Ovary (tissue), 9 donors: ENCODE data around the gene HSD11B2. TPM values are rescaled to one million over a fixed set of nuclear protein-coding genes. Genes with fewer than 3 reads are reported as not detected.

Source experiments
- DNase-seq, 5 donors: peaks; one replicate each; pipeline ENCODE4 v3.0.0-alpha.2; 2019 to 2020
- H3K27ac ChIP-seq, 2 donors: fragments of 200-600 bp; one replicate each; pipeline versions ENCODE4 v1.5.1 to v1.8.0; 2019 to 2022
- H3K27me3 ChIP-seq: fragments of 200-600 bp; one replicate; pipeline ENCODE4 v1.8.0; 2022
- H3K36me3 ChIP-seq: fragments of 200-600 bp; sonication (generic); one replicate; pipeline ENCODE4 v1.5.1; 2019
- H3K4me1 ChIP-seq: one replicate; pipeline ENCODE4 v1.8.1; 2013; ENCODE audit warnings: mild to moderate bottlenecking, moderate library complexity; ENCODE audit not compliant: insufficient read depth
- H3K4me3 ChIP-seq: fragments of 200-600 bp; sonication (generic); one replicate; pipeline ENCODE4 v1.5.1; 2017
- H3K9me3 ChIP-seq, 2 donors: fragments of 200-600 bp in 1 of 2; sonication (generic) in 1 of 2; one replicate each; pipeline versions ENCODE4 v1.5.1 to v1.8.1; 2013 to 2019; ENCODE audit warnings: mild to moderate bottlenecking in 1 of 2, moderate library complexity in 1 of 2
- EP300 ChIP-seq: sonication (generic); formaldehyde crosslinking; IDR thresholded peaks from one replicate; pipeline ENCODE4 v1.6.1; 2017; ENCODE audit warnings: antibody characterized with exemption
- POLR2A ChIP-seq: fragments of 450-650 bp; IDR thresholded peaks from one replicate; pipeline ENCODE4 v1.6.1; 2017; ENCODE audit warnings: antibody characterized with exemption, mild to moderate bottlenecking, moderate library complexity
- WGBS, 3 donors: extraction: QIAGEN DNeasy Blood & Tissue Kit in 1 of 3; methylation state at CpG; one replicate each; pipeline versions ENCODE4 v1.1.5 to v1.1.7; 2013 to 2017; 5-methylcytosine and 5-hydroxymethylcytosine counted together
- intact Hi-C, 4 donors: fragments of 100-400 bp; cut with DNase I; formaldehyde crosslinking; loops; one replicate each; pipeline versions ENCODE4 v1.11.0 to v1.15.1; 2022 to 2023
- polyA plus RNA-seq, 2 donors: library from polyadenylated mRNA; stranded (reverse); fragments of 200-250 nt in 1 of 2; fragments of 350-450 nt in 1 of 2; fragmentation: Illumina TruSeq in 1 of 2; extraction: RNeasy Lipid Tissue Mini Kit (QIAGEN cat#74804) in 1 of 2; gene quantifications; one replicate each; pipeline ENCODE4 v1.2.3, GENCODE V29; 2013 to 2014
- total RNA-seq, 7 donors: library from RNA; depleted of rRNA in 2 of 7; stranded (reverse); fragments of >200 nt in 2 of 7; fragmentation: NEBNext Ultra II Directional in 3 of 7; extraction: Animal tissue kit (Norgen Biotek cat#: 25700) in 3 of 7; gene quantifications; one replicate each; pipeline versions ENCODE4 v1.1.0 to v1.2.4, GENCODE V29; 2016 to 2023
- TF ChIP-seq, protein P1 (sequence below), 3 donors: fragments of 450-650 bp in 2 of 3; fragments of 200-600 bp in 1 of 3; IDR thresholded peaks; one replicate each; pipeline versions ENCODE4 v1.5.1 to v1.8.0; 2016 to 2022; ENCODE audit warnings: antibody characterized with exemption in 3 of 3, mild to moderate bottlenecking in 1 of 3
- donor health status: DM: no; HTN: no; CAD: no; lungs with moderate emphysema.
- donor health status: DM: no; HTN: no; CAD: no.
- donor health status: Bipolar disorder and iron deficiency.
- donor health status: DM: yes; HTN: yes; CAD: no.
- donor health status: DM: no; HTN: no; CAD: no.
- donor health status: DM: yes; HTN: yes; CAD: no.

HSD11B2 gene
- total and polyA plus RNA-seq, 9 donors = 1.3 to 26.3 (median 15.7) TPM

- H3K36me3 ChIP-seq = no peaks in the 10 kb centered on the region
Measured at GRCh38 chr16:67438824-67439393, 8.0 kb downstream of the HSD11B2 start.

DNA sequence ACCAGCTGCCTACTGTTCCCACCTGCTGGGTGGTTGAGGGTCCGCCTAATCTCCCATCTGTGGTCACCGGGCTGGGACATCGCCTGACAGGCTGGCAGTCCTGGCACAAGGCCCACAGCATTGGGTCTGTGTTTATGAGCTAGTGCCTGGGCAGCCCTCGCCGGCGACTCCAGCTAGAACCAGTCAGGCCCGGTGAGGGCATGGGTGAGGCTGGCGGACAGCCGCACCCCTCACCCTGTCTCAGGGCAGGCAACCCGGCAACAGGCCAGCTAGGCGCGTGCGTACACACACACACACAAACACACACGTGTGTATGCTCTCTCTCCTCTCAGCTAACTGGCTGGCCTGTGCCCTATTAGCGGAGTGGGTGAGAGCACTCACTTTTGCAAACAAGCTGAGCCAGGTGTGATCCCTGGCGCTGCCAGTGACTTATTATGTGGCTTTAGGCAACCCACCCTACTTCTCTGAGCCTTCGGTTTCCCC is 10.4 kb downstream of the HSD11B2 start:
- no peak overlapping the region for H3K27ac ChIP-seq
- TF ChIP-seq POLR2A (no peak), EP300 (no peak)
- TF ChIP-seq, protein P1, sequence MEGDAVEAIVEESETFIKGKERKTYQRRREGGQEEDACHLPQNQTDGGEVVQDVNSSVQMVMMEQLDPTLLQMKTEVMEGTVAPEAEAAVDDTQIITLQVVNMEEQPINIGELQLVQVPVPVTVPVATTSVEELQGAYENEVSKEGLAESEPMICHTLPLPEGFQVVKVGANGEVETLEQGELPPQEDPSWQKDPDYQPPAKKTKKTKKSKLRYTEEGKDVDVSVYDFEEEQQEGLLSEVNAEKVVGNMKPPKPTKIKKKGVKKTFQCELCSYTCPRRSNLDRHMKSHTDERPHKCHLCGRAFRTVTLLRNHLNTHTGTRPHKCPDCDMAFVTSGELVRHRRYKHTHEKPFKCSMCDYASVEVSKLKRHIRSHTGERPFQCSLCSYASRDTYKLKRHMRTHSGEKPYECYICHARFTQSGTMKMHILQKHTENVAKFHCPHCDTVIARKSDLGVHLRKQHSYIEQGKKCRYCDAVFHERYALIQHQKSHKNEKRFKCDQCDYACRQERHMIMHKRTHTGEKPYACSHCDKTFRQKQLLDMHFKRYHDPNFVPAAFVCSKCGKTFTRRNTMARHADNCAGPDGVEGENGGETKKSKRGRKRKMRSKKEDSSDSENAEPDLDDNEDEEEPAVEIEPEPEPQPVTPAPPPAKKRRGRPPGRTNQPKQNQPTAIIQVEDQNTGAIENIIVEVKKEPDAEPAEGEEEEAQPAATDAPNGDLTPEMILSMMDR (IDR thresholded peaks at IDR 0.05) = no peak
- WGBS, 3 donors = 86 to 88% (median 87%) methylated on average over 16 to 17 of the region's 17 CpGs
- H3K4me3 ChIP-seq = no peak overlapping the region
- H3K9me3 ChIP-seq = no peaks in the 10 kb centered on the region
- peak in 1 of 5 donors; percentile 49 for DNase-seq
- H3K4me1 ChIP-seq = peaks cover 43% of the 10 kb centered on the region
- H3K36me3 ChIP-seq = no peaks in the 10 kb centered on the region
- H3K27me3 ChIP-seq = no peaks in the 10 kb centered on the region
- intact Hi-C loops = no loop called here

More at GRCh38 chr16:67438824-67439393, 8.0 kb downstream of the HSD11B2 start:
- 89 to 91% (median 90%) methylated on average over 19 of the region's 19 CpGs for WGBS, 3 donors
- H3K27me3 ChIP-seq = no peaks in the 10 kb centered on the region
- DNase-seq = no peak
- no peak overlapping the region for H3K4me3 ChIP-seq
- no peak overlapping the region for H3K27ac ChIP-seq
- no peak for TF ChIP-seq POLR2A
- TF ChIP-seq EP300 = no peak
- TF ChIP-seq, protein P1 (IDR thresholded peaks at IDR 0.05) = no peak
- intact Hi-C loops = no loop called here
- H3K4me1 ChIP-seq = peaks cover 20% of the 10 kb centered on the region
- no peaks in the 10 kb centered on the region for H3K9me3 ChIP-seq

GRCh38 chr16:67441907-67442306 is 11.0 kb downstream of the HSD11B2 start:
- Histone ChIP-seq H3K9me3 (no peaks in the 10 kb centered on the region), H3K36me3 (no peaks in the 10 kb centered on the region), H3K4me3 (no peak overlapping the region), H3K27me3 (no peaks in the 10 kb centered on the region), H3K4me1 (peaks cover 49% of the 10 kb centered on the region), H3K27ac (no peak overlapping the region)
- TF ChIP-seq EP300 (no peak), POLR2A (no peak)
- TF ChIP-seq, protein P1 (IDR thresholded peaks at IDR 0.05) = no peak
- WGBS, 3 donors = 53 to 74% (median 65%) methylated on average over 5 of the region's 5 CpGs
- intact Hi-C loops = no loop called here
- DNase-seq = no peak

DNA sequence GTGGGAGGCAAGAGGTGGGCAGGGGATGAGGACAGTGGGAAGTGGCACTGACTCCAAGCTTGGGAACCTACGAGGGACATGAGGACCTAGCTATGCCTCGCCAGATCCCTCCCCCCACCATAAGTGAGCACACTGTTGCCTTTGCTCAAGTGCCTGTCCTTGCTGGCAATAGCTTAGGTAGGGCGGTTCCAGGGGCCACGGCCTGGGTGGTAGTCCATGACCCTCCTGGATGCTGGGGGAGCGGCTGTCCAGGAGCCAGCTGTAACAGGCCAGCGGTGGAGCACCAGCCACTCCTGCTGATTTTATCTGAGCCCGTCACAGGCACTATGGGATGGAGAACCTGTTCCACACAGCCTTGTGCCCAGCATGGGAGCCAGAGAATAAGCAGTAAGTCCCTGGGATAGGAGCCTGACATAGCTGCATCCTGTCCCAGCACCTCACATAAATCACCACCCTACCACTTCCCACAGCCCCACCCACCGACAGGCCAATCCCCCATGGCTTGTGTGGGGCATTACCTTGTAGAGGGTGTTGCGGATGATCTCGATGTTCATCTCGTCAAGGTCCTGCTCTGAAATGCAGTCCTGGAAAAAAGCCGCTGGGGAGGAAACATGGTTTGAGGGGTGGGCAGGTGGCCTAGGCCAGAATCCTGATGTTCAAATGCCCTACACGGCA is 11.8 kb downstream of the HSD11B2 start:
- DNase-seq = peak in 2 of 5 donors; percentile 33 to 54
- Histone ChIP-seq H3K27ac (peak overlapping the region in 1 of 2 donors; percentile 58), H3K4me1 (peaks cover 57% of the 10 kb centered on the region), H3K9me3 (no peaks in the 10 kb centered on the region), H3K27me3 (no peaks in the 10 kb centered on the region), H3K4me3 (no peak overlapping the region), H3K36me3 (no peaks in the 10 kb centered on the region)
- 53 to 81% (median 75%) methylated on average over 13 of the region's 13 CpGs for WGBS, 3 donors
- intact Hi-C loops = no loop called here
- TF ChIP-seq, protein P1 (IDR thresholded peaks at IDR 0.05) = no peak
- TF ChIP-seq POLR2A = no peak
- no peak for TF ChIP-seq EP300
